Keratinocyte (primary cell): ENCODE data around the gene GIPC1. TPM values are rescaled to one million over a fixed set of nuclear protein-coding genes. Genes with fewer than 3 reads are reported as not detected.

Experiments
- DNase-seq: peaks from one replicate; pipeline ENCODE4 v3.0.0-alpha.2; 2011; ENCODE audit warnings: low read depth, missing footprints, low spot score
- FAIRE-seq: peaks from 2 replicates; lab custom pipeline; 2011; peaks lifted over from hg19 to GRCh38; lab: Jason Lieb, UNC
- H2AFZ ChIP-seq: 2 replicates; pipeline ENCODE4 v1.6.0; 2012; ENCODE audit warnings: low read length, control low read depth, inconsistent platforms; ENCODE audit not compliant: control insufficient read depth
- H3K27ac ChIP-seq: 2 replicates; pipeline ENCODE4 v1.5.1; 2011; ENCODE audit warnings: low read length; ENCODE audit not compliant: control insufficient read depth, insufficient read depth
- H3K27me3 ChIP-seq: 3 replicates; pipeline ENCODE4 v1.6.0; 2011; ENCODE audit warnings: low read length; ENCODE audit not compliant: control insufficient read depth, insufficient read depth; ENCODE audit errors: extremely low read depth
- H3K36me3 ChIP-seq, 2 experiments: 2 replicates in 1 of 2; 3 replicates in 1 of 2; pipeline ENCODE4 v1.5.1; 2011; ENCODE audit warnings: low read length in 2 of 2, mild to moderate bottlenecking in 1 of 2; ENCODE audit not compliant: control insufficient read depth in 2 of 2, insufficient read depth in 2 of 2; ENCODE audit errors: extremely low read depth in 1 of 2
- H3K4me1 ChIP-seq: 3 replicates; pipeline ENCODE4 v1.5.1; 2011; ENCODE audit warnings: low read length; ENCODE audit not compliant: control insufficient read depth, insufficient read depth; ENCODE audit errors: extremely low read depth
- H3K4me2 ChIP-seq: 3 replicates; pipeline ENCODE4 v1.6.0; 2011; ENCODE audit warnings: low read depth, low read length; ENCODE audit not compliant: control insufficient read depth, insufficient read depth; ENCODE audit errors: extremely low read depth
- H3K4me3 ChIP-seq, 3 experiments: fragments of 200-600 bp in 1 of 3; sonication (generic) in 1 of 3; 2 replicates in 2 of 3; 3 replicates in 1 of 3; pipeline ENCODE4 v1.5.1; 2011 to 2016; ENCODE audit warnings: low read length in 3 of 3, mild to moderate bottlenecking in 3 of 3, control low read depth in 2 of 3, inconsistent platforms in 1 of 3, low read depth in 1 of 3, mixed read lengths in 1 of 3, mixed run types in 1 of 3, moderate library complexity in 1 of 3; ENCODE audit not compliant: control insufficient read depth in 2 of 3, insufficient read depth in 2 of 3; ENCODE audit errors: extremely low read depth in 1 of 3
- H3K79me2 ChIP-seq: 2 replicates; pipeline ENCODE4 v1.6.0; 2012; ENCODE audit warnings: low read length; ENCODE audit not compliant: control insufficient read depth, insufficient read depth
- H3K9ac ChIP-seq: 3 replicates; pipeline ENCODE4 v1.6.0; 2011; ENCODE audit warnings: low read length; ENCODE audit not compliant: control insufficient read depth, insufficient read depth; ENCODE audit errors: extremely low read depth
- H3K9me1 ChIP-seq: 3 replicates; pipeline ENCODE4 v1.6.0; 2011; ENCODE audit warnings: low read length; ENCODE audit not compliant: control insufficient read depth, insufficient read depth; ENCODE audit errors: extremely low read depth
- H3K9me3 ChIP-seq: 2 replicates; pipeline ENCODE4 v1.5.1; 2012; ENCODE audit warnings: low read depth, low read length; ENCODE audit not compliant: control insufficient read depth
- H4K20me1 ChIP-seq: 3 replicates; pipeline ENCODE4 v1.6.0; 2011; ENCODE audit warnings: low read length; ENCODE audit not compliant: control insufficient read depth, insufficient read depth; ENCODE audit errors: extremely low read depth
- EZH2 ChIP-seq: IDR thresholded peaks from one replicate; pipeline ENCODE4 v1.6.1; 2012; ENCODE audit warnings: inconsistent platforms, mild to moderate bottlenecking, low read length, moderate library complexity
- dilution Hi-C: fragments of 300-500 bp; cut with MboI; formaldehyde crosslinking; loops from one replicate; pipeline ENCODE4 v1.7.0; 2020; ENCODE audit warnings: low sequenced_read_pairs; ENCODE audit not compliant: extremely low pct_ligation_motif_present
- polyA plus RNA-seq, 5 experiments: library from polyadenylated mRNA; depleted of rRNA in 3 of 5; stranded (reverse) in 3 of 5; stranded (forward) in 1 of 5; unstranded in 1 of 5; fragments of >200 nt; gene quantifications; 1 replicate in 1 of 5; 2 replicates in 3 of 5; 3 replicates in 1 of 5; pipeline versions ENCODE4 v1.2.1 to v1.2.3, GENCODE V29; 2011 to 2012; ENCODE audit warnings: missing spikeins in 2 of 5, low read depth in 1 of 5, low replicate concordance in 1 of 5
- TF ChIP-seq, protein P1 (sequence below), 3 experiments: IDR thresholded peaks in 1 of 3; conservative IDR thresholded peaks in 1 of 3; optimal IDR thresholded peaks in 1 of 3; 2 replicates in 2 of 3; 3 replicates in 1 of 3; pipeline versions ENCODE3 to v1.5.1; 2011; ENCODE audit warnings: low read length in 3 of 3, mild to moderate bottlenecking in 3 of 3, moderate library complexity in 2 of 3, control low read depth in 1 of 3, inconsistent platforms in 1 of 3; ENCODE audit not compliant: insufficient read depth in 2 of 3; ENCODE audit errors: extremely low read depth in 1 of 3

GIPC1 gene
- polyA plus RNA-seq, 1 donor (not counting 4 experiments of a cell fraction or from before 2014, with no cell fraction given): 166 TPM

DNA sequence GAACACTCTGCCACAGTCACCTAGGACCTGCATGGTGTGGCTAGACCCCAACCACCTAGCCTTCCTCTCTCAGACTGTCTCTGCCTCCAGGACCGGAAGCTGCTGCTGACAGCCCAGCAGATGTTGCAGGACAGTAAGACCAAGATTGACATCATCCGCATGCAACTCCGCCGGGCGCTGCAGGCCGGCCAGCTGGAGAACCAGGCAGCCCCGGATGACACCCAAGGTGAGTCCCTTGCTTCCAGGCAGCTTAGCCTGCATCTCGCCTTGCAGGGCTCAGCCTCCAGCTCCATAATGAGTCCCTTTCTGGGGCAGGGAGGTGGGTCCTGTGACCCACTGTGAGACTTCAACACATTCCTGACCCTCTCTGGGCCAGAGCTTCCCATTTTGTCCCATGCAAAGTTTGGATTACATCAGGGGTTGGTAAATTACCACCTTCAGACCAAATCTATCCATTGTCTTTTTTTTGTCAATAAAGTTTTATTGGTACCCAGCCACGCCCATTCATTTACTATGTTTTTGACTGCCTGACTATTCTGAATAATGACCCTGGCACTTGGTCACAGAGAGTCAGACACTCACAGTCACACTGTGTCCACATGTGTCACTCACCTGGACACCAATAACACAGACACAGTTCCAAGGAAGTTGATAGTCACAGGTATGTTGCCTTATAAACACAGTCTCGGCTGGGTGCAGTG, 49.4 kb downstream of the GIPC1 start:
- no peak overlapping the region for H3K4me3 ChIP-seq
- no peaks in the 10 kb centered on the region for H3K36me3 ChIP-seq
- DNase-seq (no peak), FAIRE-seq (no peak)
- no peaks in the 10 kb centered on the region for H3K4me1 ChIP-seq
- H3K9me3 ChIP-seq: no peaks in the 10 kb centered on the region
- H2AFZ ChIP-seq: no peak overlapping the region
- H3K4me2 ChIP-seq: no peak overlapping the region
- H3K27ac ChIP-seq: no peak overlapping the region
- TF ChIP-seq, protein P1, sequence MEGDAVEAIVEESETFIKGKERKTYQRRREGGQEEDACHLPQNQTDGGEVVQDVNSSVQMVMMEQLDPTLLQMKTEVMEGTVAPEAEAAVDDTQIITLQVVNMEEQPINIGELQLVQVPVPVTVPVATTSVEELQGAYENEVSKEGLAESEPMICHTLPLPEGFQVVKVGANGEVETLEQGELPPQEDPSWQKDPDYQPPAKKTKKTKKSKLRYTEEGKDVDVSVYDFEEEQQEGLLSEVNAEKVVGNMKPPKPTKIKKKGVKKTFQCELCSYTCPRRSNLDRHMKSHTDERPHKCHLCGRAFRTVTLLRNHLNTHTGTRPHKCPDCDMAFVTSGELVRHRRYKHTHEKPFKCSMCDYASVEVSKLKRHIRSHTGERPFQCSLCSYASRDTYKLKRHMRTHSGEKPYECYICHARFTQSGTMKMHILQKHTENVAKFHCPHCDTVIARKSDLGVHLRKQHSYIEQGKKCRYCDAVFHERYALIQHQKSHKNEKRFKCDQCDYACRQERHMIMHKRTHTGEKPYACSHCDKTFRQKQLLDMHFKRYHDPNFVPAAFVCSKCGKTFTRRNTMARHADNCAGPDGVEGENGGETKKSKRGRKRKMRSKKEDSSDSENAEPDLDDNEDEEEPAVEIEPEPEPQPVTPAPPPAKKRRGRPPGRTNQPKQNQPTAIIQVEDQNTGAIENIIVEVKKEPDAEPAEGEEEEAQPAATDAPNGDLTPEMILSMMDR (optimal IDR thresholded peaks at IDR 0.05 in 1 of 3, IDR thresholded peaks at IDR 0.05 in 1 of 3, conservative IDR thresholded peaks at IDR 0.05 in 1 of 3; ENCODE audit: extremely low read depth in 1 of 3, insufficient read depth in 2 of 3, low read length in 3 of 3): no peak
- no peak for TF ChIP-seq EZH2
- H4K20me1 ChIP-seq: no peaks in the 10 kb centered on the region
- dilution Hi-C loops: no loop called here
- H3K79me2 ChIP-seq: no peaks in the 10 kb centered on the region
- H3K27me3 ChIP-seq: no peaks in the 10 kb centered on the region
- no peaks in the 10 kb centered on the region for H3K9me1 ChIP-seq
- H3K9ac ChIP-seq: no peak overlapping the region

DNA sequence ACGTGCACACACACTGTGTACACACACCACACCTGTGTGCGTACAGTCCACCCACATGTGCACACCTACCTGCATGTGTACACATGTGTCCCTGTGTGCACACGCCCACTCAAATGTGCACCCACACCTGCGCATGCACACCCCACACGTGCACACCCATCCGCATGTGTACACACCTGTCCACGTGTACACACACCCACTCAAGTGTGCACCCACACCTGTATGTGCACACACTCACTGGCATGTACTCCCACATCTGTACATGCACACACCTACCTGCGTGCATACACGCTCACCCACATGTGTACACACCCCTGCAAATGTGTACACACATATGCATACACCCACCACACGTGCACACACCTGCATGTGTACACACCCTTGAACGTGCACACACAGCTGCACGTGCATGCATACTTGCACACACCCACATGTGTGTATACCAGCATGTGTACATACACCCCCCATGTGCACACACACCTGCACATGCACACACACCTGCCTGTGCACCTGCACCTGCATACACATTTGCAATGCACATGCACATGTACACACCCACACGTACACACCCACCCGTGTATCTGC, 52.2 kb downstream of the GIPC1 start:
- Histone ChIP-seq H3K4me3 (no peak overlapping the region), H3K27me3 (no peaks in the 10 kb centered on the region), H4K20me1 (no peaks in the 10 kb centered on the region), H3K9ac (no peak overlapping the region), H3K4me2 (no peak overlapping the region), H3K4me1 (no peaks in the 10 kb centered on the region), H3K36me3 (no peaks in the 10 kb centered on the region), H3K79me2 (no peaks in the 10 kb centered on the region), H3K9me3 (no peaks in the 10 kb centered on the region), H3K27ac (no peak overlapping the region), H3K9me1 (no peaks in the 10 kb centered on the region), H2AFZ (no peak overlapping the region)
- FAIRE-seq (no peak), DNase-seq (no peak)
- dilution Hi-C loops: no loop called here
- TF ChIP-seq, protein P1 (optimal IDR thresholded peaks at IDR 0.05 in 1 of 3, IDR thresholded peaks at IDR 0.05 in 1 of 3, conservative IDR thresholded peaks at IDR 0.05 in 1 of 3; ENCODE audit: extremely low read depth in 1 of 3, insufficient read depth in 2 of 3, low read length in 3 of 3): no peak
- no peak for TF ChIP-seq EZH2
